ENCODE data around the gene KRTAP10-4.

DNA sequence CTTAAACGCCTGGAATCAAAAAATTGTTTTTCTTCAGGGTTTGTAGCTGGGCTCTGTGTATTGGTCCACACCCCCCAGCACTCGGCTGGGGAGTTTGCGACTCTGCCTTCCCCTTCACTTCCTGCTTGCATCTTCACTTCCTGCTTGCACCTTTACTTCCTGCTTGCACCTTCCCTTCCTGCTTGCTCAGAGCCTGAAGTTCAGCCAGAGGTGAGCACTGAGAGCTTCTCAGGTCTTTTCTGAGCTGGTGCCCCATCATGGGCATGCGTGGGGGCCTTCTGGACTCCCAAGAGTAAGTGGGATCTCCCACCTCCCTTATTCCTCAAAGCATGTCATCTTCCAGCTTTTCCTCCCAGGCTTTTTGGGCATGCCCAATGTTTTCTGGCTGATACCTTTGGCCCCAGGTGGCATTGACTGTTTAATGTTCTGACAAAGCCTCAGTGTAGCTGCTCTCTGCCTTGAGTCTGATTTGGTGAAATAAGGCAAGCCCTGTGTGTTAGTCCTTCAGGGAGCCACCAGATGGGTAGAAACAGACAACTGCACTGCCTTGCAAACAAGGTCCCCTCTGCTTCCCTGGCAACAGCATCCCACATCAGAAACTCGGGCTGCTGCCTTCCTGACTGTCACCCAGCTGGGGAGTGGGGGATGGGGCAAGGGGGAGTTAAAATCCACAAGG, 25.7 kb upstream of the KRTAP10-4 start:
- TF ChIP-seq CTCF (IDR thresholded peaks at IDR 0.05) (no peak), POLR2A (IDR thresholded peaks at IDR 0.05) (no peak)
